ENCODE data around the gene FBXO41.

Gene FBXO41

GRCh38 chr2:73233154-73233931 is 50.9 kb downstream of the FBXO41 start, which contains the start of gene PRADC1:
PRADC1 (minus strand) TSS chr2:73233239; CDS start chr2:73233160, 79 bp downstream.
- H3K4me3 ChIP-seq (ENCODE audit: low read length): peak within 1 kb of the TSS; percentile 79
- TF ChIP-seq ZNF274 (IDR thresholded peaks at IDR 0.05; ENCODE audit: low read depth, low read length): no peak

GRCh38 chr2:73232403-73233153 is 51.7 kb downstream of the FBXO41 start:
- no peak for TF ChIP-seq ZNF274 (IDR thresholded peaks at IDR 0.05; ENCODE audit: low read depth, low read length)
- peak overlapping the region; percentile 77 for H3K4me3 ChIP-seq (ENCODE audit: low read length)

GRCh38 chr2:73228631-73229030 is 55.6 kb downstream of the FBXO41 start:
- no peak for TF ChIP-seq ZNF274 (IDR thresholded peaks at IDR 0.05; ENCODE audit: low read depth, low read length)
- no peak overlapping the region for H3K4me3 ChIP-seq (ENCODE audit: low read length)

GRCh38 chr2:73227086-73227485 is 57.2 kb downstream of the FBXO41 start:
- no peak for TF ChIP-seq ZNF274 (IDR thresholded peaks at IDR 0.05; ENCODE audit: low read depth, low read length)

GRCh38 chr2:73225513-73226360 is 58.5 kb downstream of the FBXO41 start:
- no peak for TF ChIP-seq ZNF274 (IDR thresholded peaks at IDR 0.05; ENCODE audit: low read depth, low read length)
- no peak overlapping the region for H3K4me3 ChIP-seq (ENCODE audit: low read length)

More at GRCh38 chr2:73227086-73227485, 57.2 kb downstream of the FBXO41 start:
- no peak overlapping the region for H3K4me3 ChIP-seq (ENCODE audit: low read length)

GRCh38 chr2:73223821-73224220 is 60.5 kb downstream of the FBXO41 start:
- no peak for TF ChIP-seq ZNF274 (IDR thresholded peaks at IDR 0.05; ENCODE audit: low read depth, low read length)
- H3K4me3 ChIP-seq (ENCODE audit: low read length): no peak overlapping the region

- TF ChIP-seq ZNF274 (IDR thresholded peaks at IDR 0.05; ENCODE audit: low read depth, low read length): no peak
- no peak overlapping the region for H3K4me3 ChIP-seq (ENCODE audit: low read length)
Observed at GRCh38 chr2:73218298-73218697, 66.0 kb downstream of the FBXO41 start.

GRCh38 chr2:73217826-73218225 is 66.5 kb downstream of the FBXO41 start:
- TF ChIP-seq ZNF274 (IDR thresholded peaks at IDR 0.05; ENCODE audit: low read depth, low read length): no peak
- H3K4me3 ChIP-seq (ENCODE audit: low read length): no peak overlapping the region

- no peak overlapping the region for H3K4me3 ChIP-seq (ENCODE audit: low read length)
- no peak for TF ChIP-seq ZNF274 (IDR thresholded peaks at IDR 0.05; ENCODE audit: low read depth, low read length)
Observed at GRCh38 chr2:73217160-73217559, 67.1 kb downstream of the FBXO41 start.

GRCh38 chr2:73215254-73215653 is 69.0 kb downstream of the FBXO41 start:
- no peak for TF ChIP-seq ZNF274 (IDR thresholded peaks at IDR 0.05; ENCODE audit: low read depth, low read length)
- H3K4me3 ChIP-seq (ENCODE audit: low read length): no peak overlapping the region

- H3K4me3 ChIP-seq (ENCODE audit: low read length): peak within 1 kb of the TSS; percentile 75
- no peak for TF ChIP-seq ZNF274 (IDR thresholded peaks at IDR 0.05; ENCODE audit: low read depth, low read length)
Observed at GRCh38 chr2:73214120-73215035, 69.9 kb downstream of the FBXO41 start, which contains the start of gene SMYD5. SMYD5 (plus strand) TSS chr2:73214245; CDS start chr2:73214267, 22 bp downstream.

GRCh38 chr2:73212448-73213176 is 71.7 kb downstream of the FBXO41 start:
- TF ChIP-seq ZNF274 (IDR thresholded peaks at IDR 0.05; ENCODE audit: low read depth, low read length): no peak

More at GRCh38 chr2:73212448-73213176, 71.7 kb downstream of the FBXO41 start:
- no peak overlapping the region for H3K4me3 ChIP-seq (ENCODE audit: low read length)
